Stimulated activated CD4-positive, alpha-beta T cell treated with anti-CD3 and anti-CD28 coated beads, Interleukin-1b, Interleukin-23, amount 100 ng/mL, for 4 hours (primary cell): ENCODE results near the gene NT5DC4.

Source experiments
- DNase-seq, 2 donors: peaks; one replicate each; pipeline ENCODE4 v3.0.0-alpha.2; 2020; ENCODE audit warnings: low read depth in 2 of 2

Gene NT5DC4

DNA sequence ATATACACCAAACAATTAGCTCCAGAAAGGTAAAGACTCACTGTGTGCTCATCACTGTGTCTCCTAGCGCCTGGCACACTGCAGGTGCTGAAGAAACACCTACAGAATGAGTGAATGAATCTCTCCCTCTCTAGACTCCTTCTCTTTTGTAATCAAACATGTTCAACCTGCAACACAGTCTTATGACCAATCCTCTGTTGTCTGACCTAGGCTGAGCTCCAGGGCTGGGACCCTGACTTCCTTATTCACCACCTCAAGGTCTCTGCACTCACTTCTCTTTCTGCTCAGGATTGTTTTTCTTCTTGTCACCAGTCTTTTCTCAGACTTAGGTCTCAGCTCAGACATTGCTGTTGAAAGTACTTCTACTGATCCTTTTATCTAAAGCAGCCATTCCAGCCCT is 33.7 kb downstream of the NT5DC4 start:
- DNase-seq, result no peak

DNA sequence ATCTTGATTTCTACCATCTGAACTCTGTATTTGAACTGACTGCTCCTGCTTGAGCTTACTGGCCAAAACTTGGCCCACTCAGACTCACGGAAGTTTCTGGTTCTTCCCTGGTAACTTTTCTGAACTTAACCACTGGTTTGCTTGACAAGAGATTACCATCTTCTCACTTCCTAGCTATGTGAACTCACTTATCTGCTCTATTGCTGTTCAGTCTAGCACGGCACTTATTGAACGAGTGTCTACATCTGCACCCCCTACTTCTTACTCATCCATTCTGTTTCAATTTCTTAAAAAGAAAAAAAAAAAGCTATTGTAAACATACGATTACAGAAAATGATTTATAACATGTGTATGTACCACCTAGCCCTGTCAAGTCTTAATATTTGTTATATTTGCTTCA is 34.6 kb downstream of the NT5DC4 start:
- DNase-seq, result no peak

DNA sequence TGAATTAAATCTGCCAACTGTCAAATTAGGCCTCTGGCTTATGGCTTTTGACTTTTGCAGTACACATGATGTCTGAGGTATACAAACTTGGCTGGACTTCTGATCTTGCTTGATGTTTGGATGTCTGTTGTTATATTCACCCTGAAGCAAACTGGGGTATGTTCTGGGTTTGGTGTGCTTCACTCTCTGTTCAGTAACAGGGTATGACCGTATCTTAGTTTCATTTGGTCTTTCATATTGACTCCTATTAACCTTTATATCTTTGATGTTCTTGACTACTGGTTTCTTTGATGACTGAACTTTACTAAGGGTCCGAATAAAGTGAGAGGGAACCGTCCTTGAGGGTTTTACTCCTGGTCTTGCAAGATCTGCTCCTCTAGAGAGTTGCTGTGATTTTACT is 35.4 kb downstream of the NT5DC4 start:
- no peak for DNase-seq

- DNase-seq, result no peak
Observed at GRCh38 chr2:112757265-112757664, 36.4 kb downstream of the NT5DC4 start.

- DNase-seq, result no peak
Observed at GRCh38 chr2:112758711-112759110, 37.9 kb downstream of the NT5DC4 start.

- DNase-seq, result no peak
Observed at GRCh38 chr2:112760149-112760548, 39.3 kb downstream of the NT5DC4 start.

DNA sequence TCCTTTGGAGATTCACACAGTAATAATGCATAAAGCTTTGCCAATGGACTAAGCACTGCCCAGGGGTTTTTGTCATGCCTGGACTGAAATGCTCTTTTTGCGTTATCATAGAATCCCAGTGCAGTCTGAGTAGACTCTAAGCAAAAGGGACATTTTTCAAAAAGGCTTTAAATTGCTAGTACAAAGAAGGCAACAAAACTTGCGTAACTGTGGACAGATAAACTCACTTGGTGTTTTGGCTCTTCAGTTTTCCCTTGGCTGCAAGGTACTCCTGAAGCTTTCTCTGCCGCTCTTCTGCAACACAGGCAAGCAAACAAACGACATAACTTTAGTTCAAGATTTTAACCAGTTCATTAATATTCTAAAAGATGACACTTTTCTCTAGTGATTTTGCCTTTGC is 41.5 kb downstream of the NT5DC4 start:
- no peak for DNase-seq

DNA sequence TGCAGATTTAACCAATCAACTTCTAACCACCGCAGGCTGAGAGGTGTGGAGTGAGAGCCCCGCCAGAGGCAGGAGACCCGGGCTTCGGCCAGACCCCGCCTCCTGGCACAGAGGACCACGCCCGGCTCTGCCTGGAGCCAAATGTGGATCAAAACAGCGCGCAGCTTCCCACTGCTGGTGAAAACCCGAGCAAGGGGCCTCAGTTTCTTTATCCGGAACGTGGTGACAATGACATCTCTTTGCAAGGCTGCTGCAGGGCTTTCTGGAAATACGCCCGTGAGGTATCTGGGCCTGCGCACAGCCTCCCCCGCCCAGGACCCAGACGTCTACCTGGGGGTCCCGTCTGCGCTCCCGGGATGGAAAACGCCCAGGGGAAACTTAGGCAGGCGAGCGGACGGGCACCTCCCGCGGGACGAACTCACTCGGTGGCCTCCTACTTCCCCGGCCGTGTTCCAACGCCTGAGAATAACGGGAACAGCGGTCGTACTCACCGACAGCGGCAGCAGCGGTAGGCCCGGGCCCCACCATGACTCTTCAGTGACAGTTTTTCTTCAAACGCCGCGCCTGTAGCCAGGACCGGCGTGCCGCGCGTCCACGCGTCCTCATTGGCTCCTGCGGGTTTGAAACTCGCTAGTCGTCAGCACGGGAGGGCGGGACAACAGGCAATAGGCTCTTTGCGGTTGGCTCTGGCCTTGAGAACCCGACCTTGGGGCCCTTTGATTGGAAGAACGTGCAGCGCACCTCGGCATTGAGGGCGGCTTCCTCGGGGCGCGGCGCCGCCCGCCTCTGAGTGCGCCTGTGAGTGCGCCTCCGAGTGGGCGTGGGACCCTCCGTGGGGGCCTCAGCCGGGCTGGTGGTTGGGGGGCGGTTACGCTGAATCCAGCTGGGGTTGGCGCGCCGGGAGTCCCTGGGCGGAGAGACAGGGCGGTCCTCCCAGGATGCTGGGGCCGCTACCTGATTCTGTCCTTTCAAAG is 43.5 kb downstream of the NT5DC4 start, which contains the start of gene CKAP2L:
TSS of gene CKAP2L (minus strand) at position 539 of the 974 bp plus-strand sequence. CDS start at position 528, 11 bp downstream.
- peak; percentile 89 to 92 for DNase-seq

DNA sequence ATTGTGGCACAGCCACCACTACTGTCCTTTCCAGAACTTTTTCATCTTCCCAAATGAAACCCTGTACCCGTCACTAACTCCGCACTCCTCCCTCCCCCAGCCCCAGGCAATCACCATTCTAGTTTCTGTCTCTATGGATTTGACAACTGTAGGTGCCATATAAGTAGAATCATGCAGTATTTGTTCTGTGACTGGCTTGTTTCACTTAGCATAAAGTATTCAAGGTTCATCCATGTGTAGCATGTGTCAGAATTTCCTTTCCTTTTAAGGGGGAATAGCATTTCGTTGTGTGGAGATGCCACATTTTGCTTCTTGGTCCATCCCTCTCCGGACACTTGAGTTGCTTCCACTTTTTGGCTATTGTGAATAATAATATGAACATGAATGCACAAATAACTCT is 44.4 kb downstream of the NT5DC4 start:
- DNase-seq, result no peak

- no peak for DNase-seq
Observed at GRCh38 chr2:112767693-112768330, 47.0 kb downstream of the NT5DC4 start.

GRCh38 chr2:112768432-112768831 is 47.6 kb downstream of the NT5DC4 start:
- DNase-seq, result no peak

DNA sequence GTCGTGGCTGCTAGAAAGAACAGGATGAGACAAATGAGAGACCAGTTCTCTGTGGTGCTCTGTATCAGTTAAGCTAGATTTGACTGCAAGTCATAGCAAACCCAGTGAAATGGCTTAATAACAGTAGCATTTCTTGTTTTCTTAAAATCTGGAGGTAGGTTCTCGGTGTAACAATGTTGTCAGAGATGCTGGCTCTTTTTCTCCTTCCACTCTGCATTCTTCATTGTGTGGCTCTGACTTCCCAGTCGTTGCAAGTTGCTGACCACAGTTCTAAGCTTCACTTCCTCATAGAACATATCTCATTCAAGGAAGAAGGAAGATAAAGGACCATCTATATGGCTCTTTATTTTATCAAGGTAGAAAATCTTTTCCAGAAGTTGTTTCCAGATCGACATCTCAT is 51.5 kb downstream of the NT5DC4 start:
- no peak for DNase-seq

DNA sequence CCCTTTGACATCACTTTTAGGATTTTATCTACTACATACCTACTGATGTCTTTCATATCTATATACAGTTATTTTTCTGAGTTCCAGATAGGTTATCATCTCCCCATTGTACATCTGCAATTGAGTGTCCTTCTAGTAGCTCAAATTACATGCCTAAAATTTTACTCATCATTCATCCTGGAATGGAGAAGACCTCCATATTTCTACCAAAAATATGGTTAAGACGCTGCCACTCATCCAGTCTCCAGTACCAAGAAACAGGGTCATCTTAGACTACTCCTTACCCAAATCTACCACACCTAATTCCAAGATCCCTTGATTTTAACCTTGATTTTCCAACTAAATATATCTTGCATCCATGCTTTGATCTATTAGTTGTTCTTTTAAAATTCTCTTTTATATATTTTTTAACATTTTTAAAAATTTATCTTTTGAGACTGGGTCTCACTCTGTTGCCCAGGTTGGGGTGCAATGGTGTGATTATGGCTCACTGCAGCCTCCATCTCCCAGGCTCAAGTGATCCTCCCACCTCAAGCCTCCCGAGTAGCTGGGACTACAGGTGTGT is 52.2 kb downstream of the NT5DC4 start:
- DNase-seq, result no peak

DNA sequence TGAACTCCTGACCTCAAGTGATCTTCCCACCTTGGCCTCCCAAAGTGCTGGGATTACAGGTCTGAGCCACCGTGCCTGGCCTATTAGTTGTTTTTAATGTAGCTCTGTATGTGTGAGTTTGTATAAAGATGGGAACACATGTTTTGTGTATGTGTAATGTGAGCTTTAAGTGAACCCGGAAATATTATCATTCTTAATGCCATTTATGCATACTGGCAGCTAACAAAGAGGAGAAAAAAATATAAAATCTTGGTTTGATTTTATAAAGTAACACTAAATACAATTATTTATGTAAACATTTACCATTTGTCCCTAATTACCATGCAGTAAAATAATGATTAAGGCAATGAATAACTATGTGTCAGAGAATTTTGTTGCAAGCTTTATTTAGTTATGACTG is 52.7 kb downstream of the NT5DC4 start:
- DNase-seq, result no peak

DNA sequence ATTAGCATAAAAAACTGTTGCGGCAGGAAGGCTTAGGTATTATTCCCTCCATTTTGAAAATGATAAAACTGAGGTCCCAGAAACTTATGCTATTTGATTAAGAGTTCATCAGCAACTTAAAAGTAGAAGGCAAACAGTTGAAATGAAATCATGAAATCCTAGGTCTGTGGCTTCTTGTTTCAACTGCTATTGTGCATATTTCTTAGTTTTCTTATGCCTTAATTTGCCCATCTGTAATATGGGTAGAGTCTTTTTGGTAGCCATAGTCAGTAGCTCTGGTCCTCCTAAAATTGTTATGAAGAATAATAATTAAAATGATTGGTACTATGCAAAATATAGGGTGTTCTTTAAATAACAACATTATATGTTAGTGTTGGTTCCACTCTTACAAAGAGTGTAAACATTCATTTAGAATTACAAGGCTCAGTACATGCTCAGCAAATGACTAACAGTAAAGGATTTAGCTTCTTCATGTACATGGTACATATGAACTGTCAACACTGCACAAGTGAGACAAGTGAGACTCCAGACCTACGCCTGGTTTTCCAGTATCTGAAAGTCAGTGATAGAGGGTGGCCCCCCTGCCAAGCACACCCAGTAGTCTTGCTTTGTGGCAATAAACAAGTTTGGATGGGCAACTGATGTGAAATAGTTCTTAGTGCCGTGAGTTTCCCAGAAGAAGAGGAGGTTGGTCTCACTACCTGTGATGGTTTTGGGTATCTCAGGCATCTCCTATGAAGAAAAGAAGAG is 53.9 kb downstream of the NT5DC4 start:
- DNase-seq, result no peak

- DNase-seq, result no peak
Observed at GRCh38 chr2:112776113-112776512, 55.3 kb downstream of the NT5DC4 start.

DNA sequence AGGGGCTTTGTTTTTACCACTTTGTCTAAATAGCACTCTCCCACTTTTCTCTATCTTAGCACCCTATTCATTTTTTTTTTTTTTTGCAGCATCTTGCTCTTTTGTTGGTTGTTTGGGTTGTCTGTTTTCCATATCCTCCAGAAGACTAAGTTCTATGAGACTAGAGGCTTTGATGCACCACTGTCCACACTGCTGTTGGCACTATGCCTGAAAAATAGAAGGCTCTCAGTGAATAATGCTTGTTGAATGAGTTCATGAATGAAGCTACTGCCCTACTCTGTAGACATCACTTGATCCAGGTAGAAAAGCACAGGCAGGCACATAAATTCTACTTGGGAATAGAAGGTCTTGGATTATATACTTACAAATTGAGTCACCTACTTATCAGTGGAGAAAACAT is 56.2 kb downstream of the NT5DC4 start:
- no peak for DNase-seq

DNA sequence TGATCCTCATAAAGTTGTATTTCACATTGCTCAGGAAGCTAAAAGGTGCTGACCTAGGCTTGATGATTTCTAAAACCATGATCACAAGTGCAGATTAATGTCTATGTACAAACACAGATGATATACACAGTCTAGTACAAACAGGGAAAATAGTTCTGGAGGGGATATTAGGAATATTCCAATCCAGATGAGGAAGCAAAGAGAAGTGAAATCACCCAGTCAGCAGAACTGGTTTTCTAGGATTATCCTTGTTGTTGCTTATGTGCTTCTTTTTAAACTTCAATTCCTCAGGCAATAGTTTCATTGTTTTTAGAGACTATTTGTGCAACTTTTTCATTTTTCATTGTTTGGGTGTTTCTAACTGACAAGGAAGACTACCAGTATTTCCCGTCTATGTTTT is 58.8 kb downstream of the NT5DC4 start:
- no peak for DNase-seq

DNA sequence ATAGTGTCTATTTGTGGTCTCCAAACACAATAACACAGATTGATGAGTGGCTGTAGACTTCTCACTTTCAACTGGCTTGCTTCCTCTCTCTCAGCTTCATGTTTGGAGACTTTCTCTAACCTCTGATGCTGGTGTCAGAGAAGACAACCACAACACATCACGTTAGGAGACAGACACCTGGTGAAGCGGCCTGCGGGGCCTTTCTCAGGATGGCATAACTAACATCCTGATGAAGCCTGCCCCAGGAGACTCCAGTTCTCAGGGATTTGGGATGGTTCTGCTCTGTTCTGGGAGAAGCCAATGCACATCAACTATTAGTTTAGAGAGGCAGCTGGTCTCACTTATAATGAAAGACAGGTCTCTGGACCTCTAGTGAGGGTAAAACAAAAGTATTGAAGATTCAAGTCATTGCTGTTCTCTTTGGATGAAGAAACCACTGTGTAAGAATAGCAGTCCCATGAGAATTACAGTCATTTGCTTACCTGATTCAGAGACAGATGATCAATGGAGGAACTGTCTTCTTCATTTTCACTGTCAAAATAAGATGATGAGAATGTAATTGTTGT is 61.5 kb downstream of the NT5DC4 start:
- no peak for DNase-seq

GRCh38 chr2:112783187-112783714 is 62.4 kb downstream of the NT5DC4 start:
- no peak for DNase-seq
